Chondrocyte (in vitro differentiated cells): ENCODE measurements around the gene ARAP3. TPM values are rescaled to one million over a fixed set of nuclear protein-coding genes. Genes with fewer than 3 reads are reported as not detected.

Experiments used
- DNase-seq: peaks from one replicate; pipeline ENCODE4 v3.0.0; 2021; ENCODE audit warnings: mixed read lengths, low spot score
- H3K27ac Mint-ChIP-seq: one replicate; pipeline ENCODE4 v1.8.0; 2021; ENCODE audit warnings: mild to moderate bottlenecking, moderate library complexity, mixed read lengths; ENCODE audit not compliant: unreplicated experiment
- H3K27me3 Mint-ChIP-seq: 2 replicates; pipeline ENCODE4 v1.8.0; 2021; ENCODE audit warnings: low read depth, mixed read lengths
- H3K36me3 Mint-ChIP-seq: 2 replicates; pipeline ENCODE4 v1.8.0; 2021; ENCODE audit warnings: low read depth, mixed read lengths
- H3K4me1 Mint-ChIP-seq: 2 replicates; pipeline ENCODE4 v1.8.0; 2021; ENCODE audit warnings: low read depth, mild to moderate bottlenecking, mixed read lengths
- H3K4me3 Mint-ChIP-seq: one replicate; pipeline ENCODE4 v1.8.0; 2021; ENCODE audit warnings: mild to moderate bottlenecking, moderate library complexity, mixed read lengths; ENCODE audit not compliant: unreplicated experiment
- H3K9me3 Mint-ChIP-seq: 2 replicates; pipeline ENCODE4 v1.8.0; 2021; ENCODE audit warnings: low read depth, mixed read lengths
- total RNA-seq: library from RNA; stranded (reverse); gene quantifications from 3 replicates; pipeline ENCODE4 v1.2.1, GENCODE V29; 2021
- TF ChIP-seq, protein P1 (sequence below): fragments of 200-600 bp; sonication (generic); IDR thresholded peaks from 2 replicates; pipeline ENCODE4 v1.5.0; 2021; ENCODE audit warnings: antibody characterized with exemption, mild to moderate bottlenecking, moderate library complexity

Gene ARAP3
- total RNA-seq, 1 donor from 2014 or later: 5.9 TPM

- no peaks in the 10 kb centered on the region for H3K27me3 Mint-ChIP-seq
- H3K9me3 Mint-ChIP-seq: no peaks in the 10 kb centered on the region
- H3K4me3 Mint-ChIP-seq: peak within 1 kb of the TSS; percentile 89
- peak; percentile 97 for DNase-seq
- peaks cover 15% of the 10 kb centered on the region for H3K36me3 Mint-ChIP-seq
- peak within 1 kb of the TSS; percentile 90 for H3K27ac Mint-ChIP-seq
- peaks cover 38% of the 10 kb centered on the region for H3K4me1 Mint-ChIP-seq
- TF ChIP-seq, protein P1, sequence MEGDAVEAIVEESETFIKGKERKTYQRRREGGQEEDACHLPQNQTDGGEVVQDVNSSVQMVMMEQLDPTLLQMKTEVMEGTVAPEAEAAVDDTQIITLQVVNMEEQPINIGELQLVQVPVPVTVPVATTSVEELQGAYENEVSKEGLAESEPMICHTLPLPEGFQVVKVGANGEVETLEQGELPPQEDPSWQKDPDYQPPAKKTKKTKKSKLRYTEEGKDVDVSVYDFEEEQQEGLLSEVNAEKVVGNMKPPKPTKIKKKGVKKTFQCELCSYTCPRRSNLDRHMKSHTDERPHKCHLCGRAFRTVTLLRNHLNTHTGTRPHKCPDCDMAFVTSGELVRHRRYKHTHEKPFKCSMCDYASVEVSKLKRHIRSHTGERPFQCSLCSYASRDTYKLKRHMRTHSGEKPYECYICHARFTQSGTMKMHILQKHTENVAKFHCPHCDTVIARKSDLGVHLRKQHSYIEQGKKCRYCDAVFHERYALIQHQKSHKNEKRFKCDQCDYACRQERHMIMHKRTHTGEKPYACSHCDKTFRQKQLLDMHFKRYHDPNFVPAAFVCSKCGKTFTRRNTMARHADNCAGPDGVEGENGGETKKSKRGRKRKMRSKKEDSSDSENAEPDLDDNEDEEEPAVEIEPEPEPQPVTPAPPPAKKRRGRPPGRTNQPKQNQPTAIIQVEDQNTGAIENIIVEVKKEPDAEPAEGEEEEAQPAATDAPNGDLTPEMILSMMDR: peak; percentile 98
These were observed 63.1 kb downstream of the ARAP3 start, which contains the start of gene DIAPH1 for GRCh38 chr5:141618804-141619554. Gene DIAPH1, minus strand, starts transcription at chr5:141619000. Its CDS starts 86 bp downstream, at chr5:141618914.

- TF ChIP-seq, protein P1: no peak
These were observed 63.8 kb downstream of the ARAP3 start for GRCh38 chr5:141618030-141618803.

GRCh38 chr5:141617682-141618029 is 64.4 kb downstream of the ARAP3 start:
- H3K4me1 Mint-ChIP-seq: peaks cover 38% of the 10 kb centered on the region
- no peaks in the 10 kb centered on the region for H3K27me3 Mint-ChIP-seq
- DNase-seq: no peak
- peaks cover 8% of the 10 kb centered on the region for H3K36me3 Mint-ChIP-seq
- no peaks in the 10 kb centered on the region for H3K9me3 Mint-ChIP-seq
- peak overlapping the region; percentile 90 for H3K27ac Mint-ChIP-seq
- TF ChIP-seq, protein P1: no peak
- peak overlapping the region; percentile 89 for H3K4me3 Mint-ChIP-seq

More at GRCh38 chr5:141618030-141618803, 63.8 kb downstream of the ARAP3 start:
- no peaks in the 10 kb centered on the region for H3K27me3 Mint-ChIP-seq
- H3K36me3 Mint-ChIP-seq: peaks cover 10% of the 10 kb centered on the region
- peak overlapping the region; percentile 90 for H3K27ac Mint-ChIP-seq
- no peak for DNase-seq
- H3K9me3 Mint-ChIP-seq: no peaks in the 10 kb centered on the region
- peak overlapping the region; percentile 89 for H3K4me3 Mint-ChIP-seq
- H3K4me1 Mint-ChIP-seq: peaks cover 38% of the 10 kb centered on the region

GRCh38 chr5:141617128-141617527 is 64.9 kb downstream of the ARAP3 start:
- peaks cover 38% of the 10 kb centered on the region for H3K4me1 Mint-ChIP-seq
- no peak for DNase-seq
- H3K4me3 Mint-ChIP-seq: peak overlapping the region; percentile 89
- H3K36me3 Mint-ChIP-seq: peaks cover 7% of the 10 kb centered on the region
- H3K9me3 Mint-ChIP-seq: no peaks in the 10 kb centered on the region
- TF ChIP-seq, protein P1: no peak
- no peaks in the 10 kb centered on the region for H3K27me3 Mint-ChIP-seq
- peak overlapping the region; percentile 90 for H3K27ac Mint-ChIP-seq

- DNase-seq: no peak
- H3K4me1 Mint-ChIP-seq: peaks cover 38% of the 10 kb centered on the region
- TF ChIP-seq, protein P1: no peak
- peak overlapping the region; percentile 36 for H3K27ac Mint-ChIP-seq
- no peaks in the 10 kb centered on the region for H3K27me3 Mint-ChIP-seq
- no peaks in the 10 kb centered on the region for H3K9me3 Mint-ChIP-seq
- no peak overlapping the region for H3K4me3 Mint-ChIP-seq
- peaks cover 2% of the 10 kb centered on the region for H3K36me3 Mint-ChIP-seq
These were observed 65.9 kb downstream of the ARAP3 start for GRCh38 chr5:141615991-141616720.
